HG03460 (cell line): Measurements from ENCODE around the gene KCNAB1.
"Not testable (repeated sequence)": the region's sequence is repeated elsewhere in the genome, so short reads cannot be mapped to it uniquely, and the experiment has no call there.

Experiments
- ATAC-seq: cut with Tn5 transposase; IDR thresholded peaks from one replicate; pipeline ENCODE4 v1.9.1; 2021; ENCODE audit not compliant: unreplicated experiment

Gene KCNAB1

GRCh38 chr3:156553705-156554356 lies 433.5 kb downstream of the KCNAB1 start:
- ATAC-seq: no peak

GRCh38 chr3:156554515-156554841 lies 434.1 kb downstream of the KCNAB1 start:
- no peak for ATAC-seq

DNA sequence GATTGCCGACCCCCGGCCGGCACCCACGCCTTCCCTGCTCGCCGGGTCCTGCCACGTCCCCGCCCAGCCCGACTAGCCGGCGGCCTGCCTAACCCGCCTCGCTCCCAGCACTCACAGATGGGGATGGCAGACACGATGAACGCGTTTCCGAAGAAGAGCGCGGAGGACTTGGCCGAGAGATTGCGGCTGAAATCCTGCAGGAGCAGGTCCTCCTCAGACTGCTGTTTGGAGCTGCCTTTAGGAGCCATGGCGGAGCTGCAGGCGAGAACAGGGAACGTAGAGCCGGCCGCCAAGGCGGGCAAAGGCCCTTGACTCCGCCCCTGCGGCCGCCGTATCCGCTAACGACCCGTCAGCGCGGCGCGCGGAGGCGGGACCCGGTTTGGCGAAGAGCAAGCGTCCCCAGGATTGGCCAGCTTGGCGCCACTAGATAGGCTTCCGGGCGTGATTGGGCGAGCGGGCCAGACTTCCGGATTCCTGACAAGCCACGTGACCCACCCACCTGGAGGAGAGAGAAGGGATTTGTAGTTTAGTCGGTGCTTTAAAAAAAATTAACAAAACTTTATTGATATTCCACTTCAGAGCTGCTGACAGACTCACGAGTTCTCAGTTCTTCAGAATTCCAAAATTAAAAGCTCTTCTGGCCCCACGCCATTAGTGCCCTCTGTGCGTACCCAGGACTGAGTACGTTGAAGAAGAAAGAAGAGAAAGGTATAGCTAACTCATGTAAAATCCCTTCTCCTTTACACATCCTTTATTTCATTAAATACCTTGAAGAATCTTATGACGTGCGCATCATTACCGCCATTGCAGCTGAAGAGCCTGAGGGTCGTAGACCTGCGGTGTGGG lies 434.7 kb downstream of the KCNAB1 start, which contains the start of gene SSR3:
SSR3 (minus strand) TSS at position 276 of the 846 bp plus-strand sequence; CDS start at position 248, 28 bp downstream.
- peak; percentile 99 for ATAC-seq

DNA sequence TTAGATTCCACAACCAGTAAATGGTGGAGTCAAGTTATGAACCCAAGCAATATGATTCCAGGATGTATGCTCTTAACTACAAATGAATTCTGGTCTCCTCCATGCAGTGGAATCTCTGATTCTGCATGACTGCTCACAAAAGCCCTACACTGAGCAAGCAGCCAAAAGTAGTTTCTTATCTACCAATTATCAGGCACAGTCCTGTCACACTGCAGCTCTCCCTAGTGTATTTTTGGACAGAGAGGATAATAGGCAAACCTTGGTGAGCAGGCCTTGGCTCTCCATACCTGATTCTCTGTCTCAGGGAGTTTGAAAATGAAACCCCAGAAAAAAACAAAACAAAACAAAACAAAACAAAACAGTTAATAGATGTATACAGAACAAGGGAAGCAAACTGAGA lies 438.0 kb downstream of the KCNAB1 start:
- ATAC-seq: no peak

DNA sequence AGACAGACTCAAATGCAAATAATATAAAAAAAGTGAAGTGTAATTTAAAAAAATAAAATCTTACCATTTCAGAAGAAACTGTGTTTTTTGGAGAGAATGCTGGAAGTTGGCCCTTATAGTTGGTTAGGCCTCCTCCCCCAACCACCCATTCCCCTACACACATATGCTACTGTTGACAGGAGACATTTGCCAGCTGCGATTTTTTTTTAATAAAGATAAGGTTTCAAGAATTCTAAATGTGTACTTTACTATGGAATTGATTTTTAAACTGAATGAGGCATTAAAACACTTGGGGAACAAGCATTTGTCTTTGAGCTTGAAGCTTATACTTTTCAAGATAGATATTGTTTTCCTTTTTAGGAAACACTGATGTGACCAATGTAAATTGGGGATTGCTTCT lies 438.9 kb downstream of the KCNAB1 start:
- ATAC-seq: no peak

DNA sequence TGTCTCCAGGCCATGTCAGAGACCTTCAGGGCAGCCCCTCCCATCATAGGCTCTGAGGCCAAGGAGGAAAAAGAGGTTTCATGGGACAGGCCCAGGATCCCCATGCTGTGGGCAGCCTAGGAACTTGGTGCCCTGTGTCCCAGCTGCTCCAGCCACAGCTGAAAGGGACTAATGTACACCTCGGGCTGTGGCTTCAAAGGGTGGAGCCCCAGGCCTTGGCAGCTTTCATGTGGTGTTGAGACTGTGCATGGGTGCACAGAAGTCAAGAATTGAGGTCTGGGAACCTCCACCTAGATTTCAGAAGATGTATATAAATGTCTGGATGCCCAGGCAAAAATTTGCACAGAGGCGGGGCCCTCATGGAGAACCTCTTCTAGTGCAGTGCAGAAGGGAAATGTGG lies 441.2 kb downstream of the KCNAB1 start:
- no peak for ATAC-seq

- not testable (repeated sequence) for ATAC-seq
Measured at GRCh38 chr3:156562486-156562885, 442.1 kb downstream of the KCNAB1 start.

DNA sequence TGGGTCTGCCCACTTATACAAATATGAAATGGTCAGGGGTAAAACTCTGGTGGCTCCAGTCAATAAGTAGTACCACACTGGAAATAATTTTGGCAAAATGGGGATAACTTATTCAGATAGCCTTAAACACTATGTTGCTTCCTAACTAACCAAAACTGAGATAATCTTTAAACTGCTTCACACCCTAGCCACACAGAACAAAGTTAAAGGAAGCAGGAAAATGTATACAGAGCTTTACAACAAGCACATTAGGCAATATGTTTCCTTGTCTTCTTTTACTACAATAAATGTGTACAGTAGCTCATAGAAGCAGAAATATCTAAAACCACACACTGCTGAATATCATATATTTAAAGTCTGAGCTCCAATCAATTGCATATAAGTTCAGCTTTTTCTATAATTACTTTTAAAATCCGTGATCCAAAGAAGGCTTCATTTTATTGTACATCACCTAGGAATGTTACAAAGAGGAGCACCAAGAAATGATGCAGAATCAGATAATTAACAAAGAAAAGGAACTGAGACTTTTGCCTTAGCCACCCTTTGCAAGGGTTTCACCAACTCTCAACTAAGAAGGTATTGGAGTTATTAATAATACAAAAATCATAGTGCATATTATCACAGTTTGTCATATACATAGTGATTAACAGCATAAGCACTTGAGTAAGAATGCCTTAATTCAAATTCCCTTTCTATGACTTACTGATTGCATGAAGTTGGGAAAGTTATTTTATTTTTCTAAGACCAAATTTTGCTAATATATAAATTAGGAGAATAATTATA lies 443.7 kb downstream of the KCNAB1 start:
- ATAC-seq: no peak

DNA sequence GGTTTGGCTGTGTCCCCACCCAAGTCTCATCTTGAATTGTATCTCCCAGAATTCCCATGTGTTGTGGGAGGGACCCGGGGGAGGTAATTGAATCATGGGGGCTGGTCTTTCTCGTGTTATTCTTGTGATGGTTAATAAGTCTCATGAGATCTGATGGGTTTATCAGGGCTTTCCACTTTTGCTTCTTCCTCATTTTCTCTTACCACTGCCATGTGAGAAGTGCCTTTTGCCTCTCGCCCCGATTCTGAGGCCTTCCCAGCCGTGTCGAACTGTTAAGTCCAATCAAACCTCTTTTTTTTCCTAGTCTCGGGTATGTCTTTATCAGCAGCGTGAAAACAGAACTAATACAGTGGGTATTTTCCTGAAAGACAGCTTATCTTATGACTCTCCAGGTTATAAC lies 448.6 kb downstream of the KCNAB1 start:
- ATAC-seq: not testable (repeated sequence)

GRCh38 chr3:156569881-156570280 lies 449.5 kb downstream of the KCNAB1 start:
- ATAC-seq: not testable (repeated sequence)

DNA sequence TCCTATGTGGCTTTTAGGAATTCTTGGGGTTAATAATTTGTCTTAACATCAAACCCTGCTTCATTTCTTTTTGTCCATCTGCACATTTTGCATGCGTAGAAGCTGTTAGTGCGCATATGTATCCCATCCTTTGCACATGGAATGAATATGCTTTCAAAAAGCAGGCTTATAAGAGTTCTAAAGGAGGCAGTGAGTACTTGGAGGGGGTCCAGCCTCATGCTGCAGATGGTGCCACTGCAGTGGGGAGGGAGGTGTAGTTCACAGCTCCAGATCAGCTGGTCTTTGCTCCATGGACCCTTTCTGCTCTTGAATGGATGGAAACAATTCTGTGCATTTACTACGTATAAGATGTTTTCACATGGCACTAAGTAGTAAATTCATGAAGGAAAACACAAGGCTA lies 455.3 kb downstream of the KCNAB1 start:
- no peak for ATAC-seq

- ATAC-seq: no peak
Measured at GRCh38 chr3:156576051-156576450, 455.7 kb downstream of the KCNAB1 start.

DNA sequence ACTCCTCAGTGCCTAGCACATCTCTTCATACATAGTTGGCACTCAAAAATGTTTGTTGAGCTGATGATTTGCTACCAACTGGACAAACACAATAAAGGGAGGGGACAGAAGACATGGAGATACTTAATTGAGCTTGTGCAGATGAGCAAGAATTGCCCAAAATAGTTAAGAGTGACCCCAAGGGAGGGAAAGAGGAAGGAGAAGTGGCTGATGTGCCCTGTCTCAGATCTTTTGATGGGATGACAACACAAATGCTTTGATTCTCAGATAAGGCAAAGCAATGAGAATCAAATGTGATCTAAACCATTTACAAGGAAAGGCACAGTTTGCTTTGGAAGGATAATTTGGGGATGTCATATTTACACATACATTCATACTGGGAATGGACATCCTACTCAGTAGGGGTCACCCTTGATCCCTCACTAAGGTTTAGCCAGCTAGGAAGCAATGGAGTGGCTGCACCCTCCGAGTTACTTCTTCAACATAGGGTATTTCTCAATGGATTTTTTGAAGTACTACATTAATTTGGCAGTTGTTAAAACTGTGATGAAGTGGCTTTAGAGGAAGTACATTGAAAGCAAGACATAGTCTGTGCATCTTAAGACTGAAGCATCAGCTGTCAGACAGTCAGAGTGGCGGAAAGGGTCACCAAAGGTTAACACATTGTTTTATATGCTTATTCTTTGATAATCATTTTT lies 456.4 kb downstream of the KCNAB1 start:
- ATAC-seq: no peak

GRCh38 chr3:156577736-156578135 lies 457.4 kb downstream of the KCNAB1 start:
- ATAC-seq: no peak

DNA sequence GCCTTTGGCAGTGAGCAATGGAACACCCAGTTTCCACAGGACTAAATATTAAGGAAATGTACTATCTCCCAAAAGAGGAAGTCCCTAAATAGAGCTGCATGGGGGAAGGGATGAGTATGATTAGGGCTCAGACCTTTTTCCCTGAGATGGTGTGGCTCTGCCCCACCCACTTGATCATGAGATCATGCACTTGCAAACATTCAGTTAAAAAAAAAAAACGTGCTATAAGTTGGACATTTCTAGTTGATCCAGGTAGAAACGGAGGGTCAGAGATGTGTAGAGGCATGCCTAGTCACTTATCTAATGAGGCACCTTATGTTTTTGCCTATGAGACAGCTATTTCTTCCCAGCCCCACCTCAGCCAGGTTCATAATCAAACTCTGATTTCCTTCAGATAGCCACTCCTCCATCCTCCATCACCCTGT lies 459.1 kb downstream of the KCNAB1 start:
- no peak for ATAC-seq

- ATAC-seq: no peak
Measured at GRCh38 chr3:156581033-156581432, 460.7 kb downstream of the KCNAB1 start.

- no peak for ATAC-seq
Measured at GRCh38 chr3:156581954-156582353, 461.6 kb downstream of the KCNAB1 start.

DNA sequence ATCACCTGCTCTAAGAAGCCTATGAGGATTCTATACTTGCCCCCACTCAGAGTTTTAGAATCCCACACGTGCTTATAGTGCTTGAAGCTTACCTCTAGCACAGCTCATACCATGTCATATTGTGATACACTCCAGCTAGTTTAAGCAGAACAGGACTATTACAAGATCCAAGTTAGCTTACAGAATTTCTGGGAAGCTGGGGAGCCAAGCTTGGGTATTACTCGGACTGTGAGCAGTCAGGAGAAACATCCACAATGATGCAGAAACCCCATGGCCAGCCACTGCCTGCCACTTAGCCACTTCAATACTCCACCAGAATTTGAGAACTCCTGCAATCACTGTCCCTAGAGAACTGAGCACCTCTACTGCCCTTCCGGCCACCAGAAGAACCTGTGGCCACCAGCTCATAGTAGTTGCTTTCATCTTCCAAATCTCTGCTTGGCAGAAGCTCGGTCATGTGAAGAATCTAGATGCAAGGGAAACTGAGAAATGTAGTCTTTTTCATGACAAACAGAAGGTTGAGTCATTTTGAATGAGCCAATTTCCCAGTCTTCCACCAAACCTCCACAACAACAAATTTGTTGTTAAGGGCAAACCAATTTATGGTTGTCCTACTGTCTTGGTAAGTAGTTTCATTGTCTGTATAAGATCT lies 462.3 kb downstream of the KCNAB1 start:
- ATAC-seq: peak; percentile 79

DNA sequence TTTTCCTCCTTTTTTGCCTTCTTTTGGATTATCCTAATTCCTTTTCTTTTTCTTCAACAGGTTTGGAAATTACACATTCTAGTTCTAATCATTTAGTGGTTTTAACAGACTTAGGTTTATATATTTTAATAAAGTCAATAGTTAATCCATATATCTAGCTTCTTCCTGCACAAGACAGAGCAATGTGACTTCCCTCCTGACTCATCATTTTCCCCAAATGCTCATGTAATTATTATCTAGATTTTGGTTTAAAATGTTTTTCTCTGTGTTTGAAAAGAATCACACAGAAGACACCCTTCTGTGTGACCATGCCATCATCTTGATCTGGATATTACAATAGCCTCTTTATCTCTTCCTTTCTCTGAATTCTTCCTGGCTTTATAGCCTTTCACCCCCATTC lies 463.1 kb downstream of the KCNAB1 start:
- no peak for ATAC-seq

DNA sequence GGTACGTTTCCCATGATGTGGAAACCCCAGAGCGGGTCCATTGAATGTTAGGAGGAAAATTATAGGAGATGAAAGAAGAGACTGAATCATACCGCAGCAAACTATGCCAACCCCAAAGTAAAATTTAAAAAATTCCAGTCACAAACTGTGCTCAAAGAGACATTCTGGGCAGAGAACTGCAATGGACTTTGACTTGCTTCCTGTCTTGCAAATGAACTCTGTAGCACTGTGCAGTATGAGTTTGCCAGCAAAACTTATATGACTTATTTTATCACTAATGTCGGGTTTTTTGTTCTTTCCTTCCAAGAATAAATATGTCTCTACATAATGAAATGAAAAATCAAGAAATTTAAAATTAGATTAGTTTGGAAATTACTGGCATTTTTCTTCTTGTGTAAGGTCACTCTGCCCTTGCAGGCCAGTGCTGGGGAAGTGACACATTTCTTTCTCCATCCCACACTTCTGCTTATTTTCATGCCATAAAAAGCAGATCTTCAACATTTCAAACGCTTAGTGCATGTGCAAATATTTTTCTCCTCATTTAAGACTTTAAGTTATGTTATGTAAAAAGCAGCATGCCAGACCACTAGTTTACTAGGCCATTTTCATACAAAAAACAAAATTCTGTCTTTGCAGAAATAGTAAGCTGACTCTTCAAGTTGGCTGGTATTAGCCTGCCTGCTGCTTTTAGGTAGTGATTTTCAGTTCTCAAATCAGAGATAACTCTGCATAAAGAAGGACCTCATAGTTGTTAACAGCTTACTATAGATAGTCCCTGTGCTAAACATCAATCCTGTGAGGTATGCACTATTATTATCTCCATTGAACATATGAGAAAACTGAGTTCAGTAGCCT lies 466.8 kb downstream of the KCNAB1 start:
- ATAC-seq: no peak
